ENCODE data around the gene DMBX1. TPM values are rescaled to one million over a fixed set of nuclear protein-coding genes. Genes with fewer than 3 reads are reported as not detected.

DMBX1 gene
- total and polyA plus RNA-seq, 2 of the 13 experiments (the other 11 are each of a cell fraction or from before 2014, with no cell fraction given) = not detected

GRCh38 chr1:46447499-46448108 lies 42.0 kb upstream of the DMBX1 start (continued):
- no peak for TF ChIP-seq ZNF562 (CRISPR knock-in tag; IDR thresholded peaks at IDR 0.05; ENCODE audit: borderline replicate concordance)

GRCh38 chr1:46448109-46448911 lies 41.3 kb upstream of the DMBX1 start:
- H4K20me1 ChIP-seq (ENCODE audit: insufficient read depth, low read length) = no peaks in the 10 kb centered on the region
- H3K4me3 ChIP-seq (replicated peaks in 1 of 3; ENCODE audit: insufficient read depth in 1 of 3, low read depth in 2 of 3, low read length in 3 of 3) = no peak overlapping the region; a peak in 1 of 6 replicates
- peaks cover 10 to 82% of the 10 kb centered on the region in 2 experiments for H3K27me3 ChIP-seq (ENCODE audit: control insufficient read depth in 1 of 2, insufficient read depth in 2 of 2, low read length in 2 of 2)
- no peaks in the 10 kb centered on the region for H3K79me2 ChIP-seq (ENCODE audit: insufficient read depth, low read length)
- POLR2A ChIA-PET = no interaction called here
- no peaks in the 10 kb centered on the region for H3K9me3 ChIP-seq (ENCODE audit: low read length)
- no peaks in the 10 kb centered on the region for H3K36me3 ChIP-seq (replicated peaks in 1 of 2; ENCODE audit: control insufficient read depth in 1 of 2, insufficient read depth in 2 of 2, low read length in 2 of 2)
- no peak for FAIRE-seq
- in situ Hi-C loops (cut with HindIII; ENCODE audit: extremely low pct_ligation_motif_present, low pct_unique_long_range_greater_than_20kb) = loop anchor here (5.0 kb wide), 1 partner anchor 79 kb away; no protein-coding TSS in a partner anchor
- H3K27ac ChIP-seq (ENCODE audit: extremely low read length, insufficient read depth, low read length) = no peak overlapping the region
- no peak for ATAC-seq
- H3K4me1 ChIP-seq (ENCODE audit: insufficient read depth, low read length) = no peaks in the 10 kb centered on the region
- CTCF ChIA-PET (ENCODE audit: low intra/inter-chr PET ratio, low total read pairs) = interaction anchor here (4.1 kb wide), 1 partner anchor 79 kb away, joined by 37 read pairs; no protein-coding TSS in a partner anchor
- H3K9ac ChIP-seq (ENCODE audit: insufficient read depth, low read depth, low read length) = no peak overlapping the region
- intact Hi-C loops (cut with micrococcal nuclease; ENCODE audit: unreplicated experiment) = no loop called here
- no peak overlapping the region for H3K4me2 ChIP-seq (ENCODE audit: low read depth, low read length)
- no TSS peak for BruUV-seq (replicated peaks)
- no peak for DNase-seq (ENCODE audit: low spot score)
- H2AFZ ChIP-seq (ENCODE audit: low read length) = no peak overlapping the region
- TF ChIP-seq ZNF12 (CRISPR knock-in tag; IDR thresholded peaks at IDR 0.05) (no peak), EZH2 (conservative IDR thresholded peaks at IDR 0.05; ENCODE audit: low read depth, low read length) (peak; percentile 28; the same call in 1 of the 2 replicates), TSC22D2 (CRISPR knock-in tag; IDR thresholded peaks at IDR 0.05; ENCODE audit: borderline replicate concordance) (no peak), PRMT3 (CRISPR knock-in tag; IDR thresholded peaks at IDR 0.05; ENCODE audit: borderline replicate concordance, low read depth) (no peak), BCL6 (CRISPR knock-in tag; IDR thresholded peaks at IDR 0.05) (no peak), ZNF724P (CRISPR knock-in tag; IDR thresholded peaks at IDR 0.05; ENCODE audit: borderline replicate concordance) (no peak), SALL1 (CRISPR knock-in tag; IDR thresholded peaks at IDR 0.05) (no peak), NFYC (CRISPR knock-in tag; IDR thresholded peaks at IDR 0.05) (no peak)
- 17% methylated on average over 38 of the region's 76 CpGs for WGBS (ENCODE audit: low lambda C conversion rate)
